PFSK-1 (cell line): ENCODE measurements around the gene COL8A1.

ENCODE experiments used
- FOXP2 ChIP-seq: optimal IDR thresholded peaks from 2 replicates; pipeline ENCODE3; 2011; ENCODE audit warnings: borderline replicate concordance, control low read depth, inconsistent platforms; ENCODE audit not compliant: insufficient read depth; ENCODE audit errors: extremely low read length, extremely low read depth
- POLR2AphosphoS5 ChIP-seq: IDR thresholded peaks from 2 replicates; pipeline ENCODE4 v1.6.1; 2012; ENCODE audit warnings: low read depth, mild to moderate bottlenecking, control low read depth, low read length, moderate library complexity
- SIN3A ChIP-seq: IDR thresholded peaks from 2 replicates; pipeline ENCODE4 v1.6.1; 2012; ENCODE audit warnings: mild to moderate bottlenecking, low read length, moderate library complexity, borderline replicate concordance; ENCODE audit not compliant: insufficient read depth
- TAF1 ChIP-seq: IDR thresholded peaks from 2 replicates; pipeline ENCODE4 v1.6.1; 2012; ENCODE audit warnings: low read length, control low read depth, borderline replicate concordance; ENCODE audit not compliant: insufficient read depth
- TF ChIP-seq, protein P1 (sequence below), 2 experiments: IDR thresholded peaks; 2 replicates each; pipeline versions ENCODE4 v1.6.1 to v1.8.0; 2011 to 2012; ENCODE audit warnings: low read depth in 2 of 2, low read length in 2 of 2, control low read depth in 1 of 2, inconsistent platforms in 1 of 2, mild to moderate bottlenecking in 1 of 2, moderate library complexity in 1 of 2; ENCODE audit not compliant: insufficient read depth in 1 of 2

The COL8A1 gene

DNA sequence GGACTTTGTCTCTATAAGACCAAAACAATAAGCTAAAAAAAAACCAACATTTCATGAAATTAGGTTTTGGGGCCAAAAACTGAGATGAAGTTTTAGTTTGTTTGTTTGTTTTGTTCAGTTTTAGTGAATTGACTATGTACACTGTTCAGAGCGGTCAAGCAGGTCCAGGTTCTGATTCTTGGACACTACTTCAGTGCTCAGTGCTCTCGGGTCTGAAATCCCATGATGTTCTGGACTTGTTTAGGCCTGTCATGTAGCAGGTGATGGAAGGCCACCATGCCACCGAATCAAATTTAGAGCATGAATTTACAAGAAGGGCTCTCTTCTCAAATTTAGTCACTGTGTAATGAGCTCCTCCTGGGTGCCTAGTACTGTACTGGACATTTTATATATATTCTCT lies 45.5 kb downstream of the COL8A1 start:
- no peak for TF ChIP-seq FOXP2
- TF ChIP-seq SIN3A: no peak
- TF ChIP-seq TAF1: no peak
- TF ChIP-seq, protein P1, sequence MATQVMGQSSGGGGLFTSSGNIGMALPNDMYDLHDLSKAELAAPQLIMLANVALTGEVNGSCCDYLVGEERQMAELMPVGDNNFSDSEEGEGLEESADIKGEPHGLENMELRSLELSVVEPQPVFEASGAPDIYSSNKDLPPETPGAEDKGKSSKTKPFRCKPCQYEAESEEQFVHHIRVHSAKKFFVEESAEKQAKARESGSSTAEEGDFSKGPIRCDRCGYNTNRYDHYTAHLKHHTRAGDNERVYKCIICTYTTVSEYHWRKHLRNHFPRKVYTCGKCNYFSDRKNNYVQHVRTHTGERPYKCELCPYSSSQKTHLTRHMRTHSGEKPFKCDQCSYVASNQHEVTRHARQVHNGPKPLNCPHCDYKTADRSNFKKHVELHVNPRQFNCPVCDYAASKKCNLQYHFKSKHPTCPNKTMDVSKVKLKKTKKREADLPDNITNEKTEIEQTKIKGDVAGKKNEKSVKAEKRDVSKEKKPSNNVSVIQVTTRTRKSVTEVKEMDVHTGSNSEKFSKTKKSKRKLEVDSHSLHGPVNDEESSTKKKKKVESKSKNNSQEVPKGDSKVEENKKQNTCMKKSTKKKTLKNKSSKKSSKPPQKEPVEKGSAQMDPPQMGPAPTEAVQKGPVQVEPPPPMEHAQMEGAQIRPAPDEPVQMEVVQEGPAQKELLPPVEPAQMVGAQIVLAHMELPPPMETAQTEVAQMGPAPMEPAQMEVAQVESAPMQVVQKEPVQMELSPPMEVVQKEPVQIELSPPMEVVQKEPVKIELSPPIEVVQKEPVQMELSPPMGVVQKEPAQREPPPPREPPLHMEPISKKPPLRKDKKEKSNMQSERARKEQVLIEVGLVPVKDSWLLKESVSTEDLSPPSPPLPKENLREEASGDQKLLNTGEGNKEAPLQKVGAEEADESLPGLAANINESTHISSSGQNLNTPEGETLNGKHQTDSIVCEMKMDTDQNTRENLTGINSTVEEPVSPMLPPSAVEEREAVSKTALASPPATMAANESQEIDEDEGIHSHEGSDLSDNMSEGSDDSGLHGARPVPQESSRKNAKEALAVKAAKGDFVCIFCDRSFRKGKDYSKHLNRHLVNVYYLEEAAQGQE (IDR thresholded peaks at IDR 0.05; ENCODE audit: insufficient read depth in 1 of 2, low read depth in 2 of 2, low read length in 2 of 2): no peak
- no peak for TF ChIP-seq POLR2AphosphoS5

DNA sequence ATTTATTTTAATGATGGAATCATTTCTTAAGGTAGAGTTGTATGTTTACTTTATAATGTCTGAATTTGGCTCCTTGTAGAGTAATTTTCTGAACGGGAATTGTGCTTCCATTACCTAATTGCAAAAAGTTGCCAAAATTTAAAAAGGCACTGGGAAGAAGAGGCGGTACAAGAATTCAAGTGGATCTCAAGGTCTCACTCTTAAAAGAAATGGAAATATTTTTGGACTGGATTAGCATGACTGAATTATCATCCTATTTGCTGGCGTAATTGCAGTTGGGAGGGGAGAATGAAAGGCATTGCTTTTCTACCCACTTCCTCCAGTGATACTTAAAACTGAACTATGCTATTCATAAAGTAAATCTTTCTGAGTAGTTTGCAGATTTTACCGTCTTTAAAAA lies 46.2 kb downstream of the COL8A1 start:
- no peak for TF ChIP-seq FOXP2
- no peak for TF ChIP-seq SIN3A
- TF ChIP-seq POLR2AphosphoS5: no peak
- TF ChIP-seq TAF1: no peak
- TF ChIP-seq, protein P1 (IDR thresholded peaks at IDR 0.05; ENCODE audit: insufficient read depth in 1 of 2, low read depth in 2 of 2, low read length in 2 of 2): no peak

DNA sequence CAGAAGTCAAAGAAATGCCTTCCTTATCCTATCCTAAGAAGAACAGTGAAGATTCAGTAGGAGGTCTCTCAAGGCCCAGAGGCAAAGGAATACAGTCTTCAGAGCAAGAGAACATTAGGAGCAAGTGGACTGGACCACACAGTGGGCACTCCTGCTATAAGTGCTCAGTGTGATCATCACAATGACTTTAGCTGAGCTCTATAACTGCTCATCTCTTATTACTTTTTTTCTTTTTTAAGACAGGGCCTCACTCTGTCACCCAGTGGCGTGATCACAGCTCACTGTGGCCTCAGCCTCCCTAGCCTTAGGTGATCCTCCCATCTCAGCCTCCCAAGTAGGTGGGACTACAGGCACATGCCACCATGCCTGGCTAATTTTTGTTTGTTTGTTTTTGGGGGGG lies 48.1 kb downstream of the COL8A1 start:
- TF ChIP-seq FOXP2: no peak
- no peak for TF ChIP-seq POLR2AphosphoS5
- TF ChIP-seq TAF1: no peak
- TF ChIP-seq SIN3A: no peak
- TF ChIP-seq, protein P1 (IDR thresholded peaks at IDR 0.05; ENCODE audit: insufficient read depth in 1 of 2, low read depth in 2 of 2, low read length in 2 of 2): no peak

DNA sequence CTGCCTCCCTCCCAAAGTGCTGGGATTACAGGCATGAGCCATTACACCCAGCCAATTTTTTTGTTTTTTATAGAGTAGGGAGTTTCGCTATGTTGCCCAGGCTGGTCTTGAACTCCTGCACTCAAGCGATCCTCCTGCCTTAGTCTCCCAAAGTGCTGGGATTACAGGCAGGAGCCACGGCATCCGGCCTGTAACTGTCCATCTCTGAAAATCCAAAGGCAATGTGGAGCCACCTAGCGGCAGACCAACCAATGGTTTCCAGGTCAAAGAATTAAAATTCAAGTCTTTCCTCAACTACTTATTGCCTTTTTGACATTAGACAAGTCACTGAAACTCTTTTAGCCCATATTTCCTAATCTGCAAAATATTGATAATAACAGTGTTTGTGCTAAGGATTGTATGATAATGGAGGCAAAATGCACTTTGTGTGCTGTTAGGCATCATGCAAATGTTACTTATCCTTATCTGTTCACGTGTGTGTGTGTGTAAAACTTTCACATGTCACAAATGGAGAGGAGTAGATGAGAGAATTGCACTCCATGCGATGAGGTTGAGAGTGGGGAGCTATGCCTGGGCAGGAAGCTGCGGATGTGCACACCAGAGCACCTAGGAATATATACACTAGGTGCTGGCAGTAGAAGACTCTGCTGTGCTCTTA lies 48.7 kb downstream of the COL8A1 start:
- TF ChIP-seq FOXP2: no peak
- TF ChIP-seq, protein P1 (IDR thresholded peaks at IDR 0.05; ENCODE audit: insufficient read depth in 1 of 2, low read depth in 2 of 2, low read length in 2 of 2): no peak
- TF ChIP-seq SIN3A: no peak
- TF ChIP-seq TAF1: no peak
- no peak for TF ChIP-seq POLR2AphosphoS5

DNA sequence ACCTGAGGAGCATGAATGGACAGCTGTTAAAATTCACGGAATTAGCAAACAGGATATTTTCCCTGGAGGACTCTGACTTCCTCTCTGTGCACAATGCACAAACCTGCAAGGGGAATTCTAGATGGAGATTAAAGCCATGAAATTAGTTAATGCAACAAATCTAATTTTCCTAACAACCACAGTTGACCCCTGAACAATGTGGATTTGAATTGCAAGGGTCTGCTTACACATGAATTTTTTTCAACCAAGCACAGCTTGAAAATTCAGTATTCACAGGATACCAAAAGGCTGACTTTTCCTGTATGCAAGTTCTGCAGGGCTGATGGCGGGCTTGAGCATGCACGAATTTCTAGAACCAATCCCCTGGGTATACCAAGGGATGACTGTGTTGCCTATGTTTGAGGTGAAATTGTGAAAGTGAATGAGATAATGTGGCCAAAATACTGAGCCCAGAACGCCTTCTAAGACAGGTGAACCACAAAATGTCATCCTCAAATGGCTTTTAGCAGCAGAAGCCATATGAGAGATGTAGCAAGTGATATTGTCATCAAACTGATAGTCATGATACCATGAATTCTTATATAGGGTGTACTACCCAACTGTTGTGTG lies 52.5 kb downstream of the COL8A1 start:
- TF ChIP-seq, protein P1 (IDR thresholded peaks at IDR 0.05; ENCODE audit: insufficient read depth in 1 of 2, low read depth in 2 of 2, low read length in 2 of 2): no peak
